Measurements from ENCODE around the gene LRRC8C. TPM values are rescaled to one million over a fixed set of nuclear protein-coding genes. Genes with fewer than 3 reads are reported as not detected.

Gene LRRC8C
- total and polyA plus RNA-seq, 10 of the 15 experiments (the other 5 are each of a cell fraction or from before 2014, with no cell fraction given), result 2.3 to 16.3 (median 10.8) TPM

DNA sequence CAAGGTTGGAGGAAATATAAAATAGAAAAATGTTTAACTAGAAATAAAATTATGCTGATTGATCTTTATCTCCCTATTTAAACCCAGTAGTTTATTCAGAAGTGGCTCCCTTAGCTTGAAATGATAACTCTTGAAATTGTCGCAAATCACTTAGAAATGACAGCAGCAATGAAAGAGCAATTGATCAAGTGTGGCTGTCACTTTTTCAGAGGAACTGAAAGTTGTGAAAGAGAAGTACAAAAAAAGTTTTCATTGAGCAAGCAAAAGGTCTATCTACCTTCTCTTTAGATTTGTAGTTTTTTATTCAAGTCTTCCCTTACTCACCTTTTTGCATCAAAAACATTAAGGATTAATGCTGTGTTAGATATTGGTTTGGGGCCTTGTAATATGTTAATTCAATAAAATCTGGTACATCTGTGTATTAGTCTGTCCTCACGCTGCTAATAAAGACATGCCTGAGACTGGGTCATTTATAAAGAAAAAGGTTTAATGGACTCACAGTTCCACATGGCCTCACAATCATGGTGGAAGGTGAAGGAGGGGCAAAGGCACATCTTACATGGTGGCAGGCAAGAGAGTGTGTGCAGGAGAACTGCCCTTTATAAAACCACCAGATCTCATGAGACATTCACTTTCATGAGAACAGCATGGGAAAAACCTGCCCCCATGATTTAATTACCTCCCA, 48.3 kb downstream of the LRRC8C start (continued):
- TF ChIP-seq SIN3A (IDR thresholded peaks at IDR 0.05; ENCODE audit: low read depth, low read length) (no peak), BCL3 (IDR thresholded peaks at IDR 0.05; ENCODE audit: borderline replicate concordance, insufficient read depth, low read depth, low read length, poor library complexity, severe bottlenecking) (no peak), EGR1 (IDR thresholded peaks at IDR 0.05; ENCODE audit: borderline replicate concordance in 1 of 2, low read depth in 2 of 2, low read length in 2 of 2) (no peak), MEF2A (IDR thresholded peaks at IDR 0.05; ENCODE audit: insufficient read depth, low read depth, low read length) (no peak), CHD4 (IDR thresholded peaks at IDR 0.05) (no peak), SUZ12 (IDR thresholded peaks at IDR 0.05; ENCODE audit: unreplicated experiment) (no peak), ZZZ3 (IDR thresholded peaks at IDR 0.05; ENCODE audit: control insufficient read depth, insufficient read length, low read depth) (no peak), RFX5 (IDR thresholded peaks at IDR 0.05; ENCODE audit: low read depth, low read length) (no peak), IRF5 (IDR thresholded peaks at IDR 0.05; ENCODE audit: borderline replicate concordance) (no peak), ZBTB40 (IDR thresholded peaks at IDR 0.05; ENCODE audit: borderline replicate concordance) (peak; percentile 55; the same call in 1 of the 2 replicates), CBX3 (IDR thresholded peaks at IDR 0.05; ENCODE audit: borderline replicate concordance, low read depth) (no peak), STAT1 (conservative IDR thresholded peaks at IDR 0.05) (no peak), ZSCAN29 (IDR thresholded peaks at IDR 0.05) (no peak), CBX5 (IDR thresholded peaks at IDR 0.05; ENCODE audit: low read depth) (no peak)
- TF ChIP-seq, protein P1, sequence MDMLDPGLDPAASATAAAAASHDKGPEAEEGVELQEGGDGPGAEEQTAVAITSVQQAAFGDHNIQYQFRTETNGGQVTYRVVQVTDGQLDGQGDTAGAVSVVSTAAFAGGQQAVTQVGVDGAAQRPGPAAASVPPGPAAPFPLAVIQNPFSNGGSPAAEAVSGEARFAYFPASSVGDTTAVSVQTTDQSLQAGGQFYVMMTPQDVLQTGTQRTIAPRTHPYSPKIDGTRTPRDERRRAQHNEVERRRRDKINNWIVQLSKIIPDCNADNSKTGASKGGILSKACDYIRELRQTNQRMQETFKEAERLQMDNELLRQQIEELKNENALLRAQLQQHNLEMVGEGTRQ (IDR thresholded peaks at IDR 0.05; ENCODE audit: borderline replicate concordance, low read depth, low read length), result no peak
- TF ChIP-seq, protein P2, sequence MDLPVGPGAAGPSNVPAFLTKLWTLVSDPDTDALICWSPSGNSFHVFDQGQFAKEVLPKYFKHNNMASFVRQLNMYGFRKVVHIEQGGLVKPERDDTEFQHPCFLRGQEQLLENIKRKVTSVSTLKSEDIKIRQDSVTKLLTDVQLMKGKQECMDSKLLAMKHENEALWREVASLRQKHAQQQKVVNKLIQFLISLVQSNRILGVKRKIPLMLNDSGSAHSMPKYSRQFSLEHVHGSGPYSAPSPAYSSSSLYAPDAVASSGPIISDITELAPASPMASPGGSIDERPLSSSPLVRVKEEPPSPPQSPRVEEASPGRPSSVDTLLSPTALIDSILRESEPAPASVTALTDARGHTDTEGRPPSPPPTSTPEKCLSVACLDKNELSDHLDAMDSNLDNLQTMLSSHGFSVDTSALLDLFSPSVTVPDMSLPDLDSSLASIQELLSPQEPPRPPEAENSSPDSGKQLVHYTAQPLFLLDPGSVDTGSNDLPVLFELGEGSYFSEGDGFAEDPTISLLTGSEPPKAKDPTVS (IDR thresholded peaks at IDR 0.05; ENCODE audit: low read depth, low read length), result no peak
- TF ChIP-seq, protein P3, sequence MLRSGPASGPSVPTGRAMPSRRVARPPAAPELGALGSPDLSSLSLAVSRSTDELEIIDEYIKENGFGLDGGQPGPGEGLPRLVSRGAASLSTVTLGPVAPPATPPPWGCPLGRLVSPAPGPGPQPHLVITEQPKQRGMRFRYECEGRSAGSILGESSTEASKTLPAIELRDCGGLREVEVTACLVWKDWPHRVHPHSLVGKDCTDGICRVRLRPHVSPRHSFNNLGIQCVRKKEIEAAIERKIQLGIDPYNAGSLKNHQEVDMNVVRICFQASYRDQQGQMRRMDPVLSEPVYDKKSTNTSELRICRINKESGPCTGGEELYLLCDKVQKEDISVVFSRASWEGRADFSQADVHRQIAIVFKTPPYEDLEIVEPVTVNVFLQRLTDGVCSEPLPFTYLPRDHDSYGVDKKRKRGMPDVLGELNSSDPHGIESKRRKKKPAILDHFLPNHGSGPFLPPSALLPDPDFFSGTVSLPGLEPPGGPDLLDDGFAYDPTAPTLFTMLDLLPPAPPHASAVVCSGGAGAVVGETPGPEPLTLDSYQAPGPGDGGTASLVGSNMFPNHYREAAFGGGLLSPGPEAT (IDR thresholded peaks at IDR 0.05; ENCODE audit: low read depth), result 0 out of 2 replicates have a peak, but pooled peaks have one; percentile 35
